Measurements from ENCODE around the gene RAMP2. TPM values are rescaled to one million over a fixed set of nuclear protein-coding genes. Genes with fewer than 3 reads are reported as not detected.

Gene RAMP2
- total RNA-seq, 1 experiment from 2014 or later: 11.7 TPM

DNA sequence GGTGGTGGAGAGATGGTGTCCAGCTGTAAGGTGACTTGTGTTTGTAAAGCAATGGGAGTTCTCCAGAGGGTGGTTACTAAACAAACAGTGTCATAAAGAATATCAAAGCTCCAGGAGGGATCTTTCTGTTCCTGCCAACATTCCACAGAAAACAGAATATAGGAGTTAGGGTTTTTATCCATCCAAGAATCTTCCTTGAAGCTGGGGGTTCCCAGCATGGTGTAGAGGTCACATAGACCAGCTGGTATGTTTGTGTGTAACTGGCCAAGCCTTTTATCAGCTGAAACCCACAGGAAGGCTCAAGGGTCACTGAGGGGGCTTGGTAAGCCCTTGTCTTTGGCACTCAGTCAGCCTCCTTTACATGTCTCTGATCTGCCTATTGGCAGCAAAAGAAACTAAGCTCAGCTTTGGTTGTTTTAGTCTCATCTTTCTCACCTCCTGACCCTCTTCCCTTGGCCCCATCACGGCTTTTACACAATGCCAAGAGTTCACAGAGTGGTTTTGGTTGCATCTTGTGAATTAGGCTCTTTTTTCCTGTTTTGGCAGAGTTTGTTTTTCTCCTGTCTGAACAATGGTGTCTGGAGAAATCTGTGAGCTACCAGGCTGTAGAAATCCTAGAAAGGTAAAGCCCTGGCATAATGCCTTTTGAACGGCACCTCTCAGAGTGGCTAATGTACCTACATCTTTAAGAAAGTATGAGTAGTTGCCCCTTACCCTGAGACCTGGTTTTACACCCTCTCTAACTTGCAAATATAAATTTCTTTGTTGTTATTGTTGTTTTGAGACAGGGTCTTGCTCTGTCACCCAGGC is 42.3 kb downstream of the RAMP2 start:
- Histone ChIP-seq H3K9me3 (ENCODE audit: control insufficient read depth, low read depth, low read length) (no peaks in the 10 kb centered on the region), H4K8ac (replicated peaks; ENCODE audit: insufficient read length, low read depth, low read length) (no peak overlapping the region), H3K23ac (ENCODE audit: insufficient read length, low read depth, low read length) (no peak overlapping the region), H3K79me1 (ENCODE audit: insufficient read depth, low read depth, low read length, poor library complexity, severe bottlenecking) (no peaks in the 10 kb centered on the region), H3K56ac (ENCODE audit: insufficient read length, low read depth, low read length) (no peak overlapping the region), H3K27ac (ENCODE audit: insufficient read length, low read depth, low read length) (no peak overlapping the region), H3K18ac (ENCODE audit: insufficient read length, low read depth, low read length) (no peak overlapping the region), H3K4me1 (ENCODE audit: insufficient read depth, low read length) (no peaks in the 10 kb centered on the region), H3T11ph (ENCODE audit: low read length) (no peak overlapping the region), H4K5ac (ENCODE audit: insufficient read length, low read depth, low read length) (no peak overlapping the region), H3K23me2 (ENCODE audit: insufficient read length, low read depth, low read length, poor library complexity, severe bottlenecking) (no peaks in the 10 kb centered on the region), H3K79me2 (ENCODE audit: insufficient read depth, low read length) (no peaks in the 10 kb centered on the region), H4K20me1 (ENCODE audit: control insufficient read depth, insufficient read depth, insufficient read length) (no peaks in the 10 kb centered on the region), H2BK12ac (ENCODE audit: insufficient read length, low read depth, low read length) (no peak overlapping the region), H3K9ac (ENCODE audit: extremely low read depth, insufficient read length, low read length) (no peak overlapping the region), H2BK15ac (ENCODE audit: low read depth, low read length) (no peak overlapping the region), H2BK5ac (ENCODE audit: insufficient read length, low read length) (no peak overlapping the region), H3K27me3 (ENCODE audit: insufficient read depth, low read length) (no peaks in the 10 kb centered on the region), H3K14ac (ENCODE audit: insufficient read depth, low read length) (no peak overlapping the region), H3K4ac (ENCODE audit: low read depth, low read length) (no peak overlapping the region), H2BK120ac (ENCODE audit: low read depth, low read length, poor library complexity, severe bottlenecking) (no peak overlapping the region), H3K4me2 (ENCODE audit: insufficient read depth, insufficient read length, low read length) (no peak overlapping the region), H4K91ac (ENCODE audit: insufficient read length, low read depth, low read length) (no peak overlapping the region), H2BK20ac (ENCODE audit: low read depth, low read length, poor library complexity, severe bottlenecking) (no peak overlapping the region), H2AFZ (ENCODE audit: low read length) (no peak overlapping the region), H2AK5ac (ENCODE audit: insufficient read length, low read length) (no peak overlapping the region)
- Mint-ChIP-seq H3K36me3 (ENCODE audit: insufficient read depth in 1 of 3, low read depth in 3 of 3) (peaks cover 2 to 7% (median 5%) of the 10 kb centered on the region in 3 experiments; a peak in 5 of 7 replicates), H3K27me3 (ENCODE audit: low read depth) (peaks cover 30% of the 10 kb centered on the region), H3K9me3 (peaks cover 5 to 8% of the 10 kb centered on the region in 2 experiments), H3K27ac (no peak overlapping the region), H3K4me1 (0 out of 4 replicates have a peak, but pooled peaks cover 0 to 2% of the 10 kb centered on the region in 2 experiments), H3K4me3 (no peak overlapping the region)
- WGBS (ENCODE audit: extremely low coverage, insufficient read length, low lambda C conversion rate): no CpG with 5 or more reads among the region's 2 CpGs
- TF ChIP-seq, protein P1, sequence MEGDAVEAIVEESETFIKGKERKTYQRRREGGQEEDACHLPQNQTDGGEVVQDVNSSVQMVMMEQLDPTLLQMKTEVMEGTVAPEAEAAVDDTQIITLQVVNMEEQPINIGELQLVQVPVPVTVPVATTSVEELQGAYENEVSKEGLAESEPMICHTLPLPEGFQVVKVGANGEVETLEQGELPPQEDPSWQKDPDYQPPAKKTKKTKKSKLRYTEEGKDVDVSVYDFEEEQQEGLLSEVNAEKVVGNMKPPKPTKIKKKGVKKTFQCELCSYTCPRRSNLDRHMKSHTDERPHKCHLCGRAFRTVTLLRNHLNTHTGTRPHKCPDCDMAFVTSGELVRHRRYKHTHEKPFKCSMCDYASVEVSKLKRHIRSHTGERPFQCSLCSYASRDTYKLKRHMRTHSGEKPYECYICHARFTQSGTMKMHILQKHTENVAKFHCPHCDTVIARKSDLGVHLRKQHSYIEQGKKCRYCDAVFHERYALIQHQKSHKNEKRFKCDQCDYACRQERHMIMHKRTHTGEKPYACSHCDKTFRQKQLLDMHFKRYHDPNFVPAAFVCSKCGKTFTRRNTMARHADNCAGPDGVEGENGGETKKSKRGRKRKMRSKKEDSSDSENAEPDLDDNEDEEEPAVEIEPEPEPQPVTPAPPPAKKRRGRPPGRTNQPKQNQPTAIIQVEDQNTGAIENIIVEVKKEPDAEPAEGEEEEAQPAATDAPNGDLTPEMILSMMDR (conservative IDR thresholded peaks at IDR 0.05): no peak
- no peak for DNase-seq

Data from H9 (cell line).